Central memory CD8-positive, alpha-beta T cell (primary cell): Measurements from ENCODE around the gene VASH2.
"Not testable (repeated sequence)": the region's sequence is repeated elsewhere in the genome, so short reads cannot be mapped to it uniquely, and the experiment has no call there.

ENCODE experiments used
- ATAC-seq: fragments of 150-1000 bp; cut with Tn5 transposase; replicated peaks from 2 replicates; pipeline ENCODE4 v1.10.0; 2022; ENCODE audit warnings: mild to moderate bottlenecking, moderate FRiP score, moderate number of reproducible peaks; ENCODE audit not compliant: poor library complexity, severe bottlenecking; ENCODE audit errors: extremely low read depth
- DNase-seq, 2 donors: peaks; one replicate each; pipeline ENCODE4 v3.0.0; 2021; ENCODE audit warnings: low spot score in 2 of 2
- H3K27ac Mint-ChIP-seq: one replicate; pipeline ENCODE4 v1.8.0; 2022; ENCODE audit warnings: low read depth, mild to moderate bottlenecking, moderate library complexity, mixed read lengths
- H3K27me3 Mint-ChIP-seq: one replicate; pipeline ENCODE4 v1.8.0; 2022; ENCODE audit warnings: mixed read lengths
- H3K36me3 Mint-ChIP-seq: one replicate; pipeline ENCODE4 v1.8.0; 2022; ENCODE audit warnings: mild to moderate bottlenecking, moderate library complexity, mixed read lengths; ENCODE audit not compliant: insufficient read depth
- H3K4me1 Mint-ChIP-seq: one replicate; pipeline ENCODE4 v1.8.0; 2022; ENCODE audit warnings: mixed read lengths
- H3K4me3 Mint-ChIP-seq: one replicate; pipeline ENCODE4 v1.8.0; 2022; ENCODE audit warnings: mild to moderate bottlenecking, moderate library complexity, mixed read lengths
- H3K9me3 Mint-ChIP-seq: one replicate; pipeline ENCODE4 v1.8.0; 2022; ENCODE audit warnings: mixed read lengths

Gene VASH2

DNA sequence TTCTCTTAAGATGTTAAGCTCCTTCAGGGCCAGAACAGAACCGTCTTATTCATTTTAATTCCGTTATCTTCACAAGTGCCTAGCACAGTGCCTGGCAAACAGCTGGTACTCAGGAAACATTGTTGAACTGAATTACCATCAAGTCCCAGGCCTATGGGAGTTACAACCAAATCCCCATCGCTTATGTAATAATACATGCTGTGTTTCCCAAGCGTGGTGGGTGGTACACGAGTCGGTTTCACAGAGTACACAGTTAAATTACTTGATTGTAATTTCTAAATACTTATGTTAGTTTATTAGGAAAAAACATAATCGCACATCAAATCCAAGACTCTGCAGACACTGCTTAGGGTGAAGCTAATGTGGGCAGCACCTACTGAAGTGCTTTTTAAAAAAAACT, 64.3 kb downstream of the VASH2 start:
- DNase-seq (no peak), ATAC-seq (no peak)
- Mint-ChIP-seq H3K27ac (peak overlapping the region; percentile 100), H3K4me3 (peak overlapping the region; percentile 100), H3K9me3 (no peaks in the 10 kb centered on the region), H3K27me3 (no peaks in the 10 kb centered on the region), H3K4me1 (peaks cover 38% of the 10 kb centered on the region), H3K36me3 (peaks cover 6% of the 10 kb centered on the region)

GRCh38 chr1:213015099-213016050, 65.0 kb downstream of the VASH2 start, which contains the start of gene ANGEL2:
Gene ANGEL2 (minus strand): TSS chr1:213015867. CDS start chr1:213015671, 196 bp downstream.
- H3K9me3 Mint-ChIP-seq, result no peaks in the 10 kb centered on the region
- H3K27me3 Mint-ChIP-seq, result no peaks in the 10 kb centered on the region
- peaks cover 5% of the 10 kb centered on the region for H3K36me3 Mint-ChIP-seq
- peak within 1 kb of the TSS; percentile 100 for H3K27ac Mint-ChIP-seq
- H3K4me1 Mint-ChIP-seq, result peaks cover 38% of the 10 kb centered on the region
- peak within 1 kb of the TSS; percentile 100 for H3K4me3 Mint-ChIP-seq
- ATAC-seq (peak; percentile 99), DNase-seq (peak; percentile 85 to 90)

- peaks cover 23% of the 10 kb centered on the region for H3K4me1 Mint-ChIP-seq
- no peaks in the 10 kb centered on the region for H3K27me3 Mint-ChIP-seq
- no peaks in the 10 kb centered on the region for H3K9me3 Mint-ChIP-seq
- DNase-seq, result no peak
- peaks cover 3% of the 10 kb centered on the region for H3K36me3 Mint-ChIP-seq
- no peak overlapping the region for H3K27ac Mint-ChIP-seq
- no peak for ATAC-seq
- H3K4me3 Mint-ChIP-seq, result no peak overlapping the region
These were observed 67.3 kb downstream of the VASH2 start for GRCh38 chr1:213017447-213018273.

- Mint-ChIP-seq H3K4me1 (peaks cover 11% of the 10 kb centered on the region), H3K27me3 (peaks cover 16% of the 10 kb centered on the region), H3K36me3 (peaks cover 3% of the 10 kb centered on the region), H3K4me3 (no peak overlapping the region), H3K9me3 (no peaks in the 10 kb centered on the region), H3K27ac (no peak overlapping the region)
- DNase-seq, result no peak
- no peak for ATAC-seq
These were observed 69.1 kb downstream of the VASH2 start for GRCh38 chr1:213019450-213019849.

- Mint-ChIP-seq H3K4me1 (peaks cover 6% of the 10 kb centered on the region), H3K27me3 (peaks cover 21% of the 10 kb centered on the region), H3K36me3 (peaks cover 3% of the 10 kb centered on the region), H3K9me3 (no peaks in the 10 kb centered on the region), H3K4me3 (no peak overlapping the region), H3K27ac (no peak overlapping the region)
- DNase-seq (no peak), ATAC-seq (no peak)
These were observed 69.7 kb downstream of the VASH2 start for GRCh38 chr1:213020016-213020415.

- H3K4me3 Mint-ChIP-seq, H3K36me3 Mint-ChIP-seq, H3K9me3 Mint-ChIP-seq, ATAC-seq, DNase-seq, H3K4me1 Mint-ChIP-seq, H3K27ac Mint-ChIP-seq: not testable (repeated sequence)
- peaks cover 91% of the 10 kb centered on the region for H3K27me3 Mint-ChIP-seq
These were observed 76.7 kb downstream of the VASH2 start for GRCh38 chr1:213027024-213027423.

DNA sequence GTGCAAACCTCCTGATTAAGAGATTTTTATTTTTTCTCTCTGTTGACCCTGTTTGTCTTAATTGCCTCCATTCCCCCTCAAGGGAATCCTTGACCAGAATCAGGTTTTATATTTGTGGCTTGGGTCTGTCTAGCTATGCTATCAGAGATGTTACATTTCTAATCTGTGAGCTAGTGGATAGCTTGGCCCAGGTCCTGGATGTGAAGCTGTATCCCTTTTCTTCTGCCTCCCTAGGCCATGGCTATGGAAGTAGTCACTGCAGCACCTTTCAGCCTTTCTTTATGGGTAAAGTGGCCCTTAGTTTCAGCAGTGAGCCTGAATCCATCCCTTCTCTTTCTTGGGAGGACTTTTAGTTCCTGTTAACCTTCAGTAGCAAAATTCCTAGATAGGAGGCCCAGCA, 82.3 kb downstream of the VASH2 start:
- Mint-ChIP-seq H3K27ac (no peak overlapping the region), H3K4me1 (no peaks in the 10 kb centered on the region), H3K9me3 (no peaks in the 10 kb centered on the region), H3K36me3 (no peaks in the 10 kb centered on the region), H3K4me3 (no peak overlapping the region), H3K27me3 (peaks cover 96% of the 10 kb centered on the region)
- ATAC-seq, result no peak
- DNase-seq, result no peak

- no peak for DNase-seq
- peaks cover 80% of the 10 kb centered on the region for H3K27me3 Mint-ChIP-seq
These were observed 84.4 kb downstream of the VASH2 start for GRCh38 chr1:213034713-213035112.

DNA sequence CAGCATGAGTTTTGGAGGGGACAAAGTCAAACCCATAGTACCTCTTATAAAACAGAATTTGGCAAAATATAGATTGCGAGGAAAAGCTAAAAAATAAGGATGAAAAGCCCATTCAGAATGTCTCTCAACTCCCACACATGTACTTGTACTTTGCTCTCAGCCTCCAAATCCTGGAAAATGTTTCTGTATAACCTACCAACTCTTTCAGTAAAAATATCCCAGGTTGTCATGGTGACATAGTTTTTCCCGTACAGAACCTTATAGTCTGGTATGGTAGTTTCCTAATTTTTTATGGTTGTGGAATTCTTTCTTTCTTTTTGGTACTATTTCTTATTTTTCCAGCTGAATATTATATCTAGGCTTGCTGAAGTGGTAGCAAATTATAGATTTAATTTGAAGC, 85.2 kb downstream of the VASH2 start:
- H3K27me3 Mint-ChIP-seq, result peaks cover 72% of the 10 kb centered on the region

More at GRCh38 chr1:213034713-213035112, 84.4 kb downstream of the VASH2 start:
- ATAC-seq, result no peak
- Mint-ChIP-seq H3K9me3 (no peaks in the 10 kb centered on the region), H3K27ac (no peak overlapping the region), H3K36me3 (no peaks in the 10 kb centered on the region), H3K4me1 (no peaks in the 10 kb centered on the region), H3K4me3 (no peak overlapping the region)

More for the DNA sequence above, 85.2 kb downstream of the VASH2 start:
- H3K36me3 Mint-ChIP-seq, result no peaks in the 10 kb centered on the region
- DNase-seq, result no peak
- H3K4me1 Mint-ChIP-seq, result no peaks in the 10 kb centered on the region
- no peak overlapping the region for H3K27ac Mint-ChIP-seq
- H3K4me3 Mint-ChIP-seq, result no peak overlapping the region
- no peaks in the 10 kb centered on the region for H3K9me3 Mint-ChIP-seq
- no peak for ATAC-seq
